Measurements from ENCODE around the gene ZNF747. TPM values are rescaled to one million over a fixed set of nuclear protein-coding genes. Genes with fewer than 3 reads are reported as not detected.

ZNF747 gene
- total RNA-seq, result 6.9 and 11.3 TPM in 2 replicates

DNA sequence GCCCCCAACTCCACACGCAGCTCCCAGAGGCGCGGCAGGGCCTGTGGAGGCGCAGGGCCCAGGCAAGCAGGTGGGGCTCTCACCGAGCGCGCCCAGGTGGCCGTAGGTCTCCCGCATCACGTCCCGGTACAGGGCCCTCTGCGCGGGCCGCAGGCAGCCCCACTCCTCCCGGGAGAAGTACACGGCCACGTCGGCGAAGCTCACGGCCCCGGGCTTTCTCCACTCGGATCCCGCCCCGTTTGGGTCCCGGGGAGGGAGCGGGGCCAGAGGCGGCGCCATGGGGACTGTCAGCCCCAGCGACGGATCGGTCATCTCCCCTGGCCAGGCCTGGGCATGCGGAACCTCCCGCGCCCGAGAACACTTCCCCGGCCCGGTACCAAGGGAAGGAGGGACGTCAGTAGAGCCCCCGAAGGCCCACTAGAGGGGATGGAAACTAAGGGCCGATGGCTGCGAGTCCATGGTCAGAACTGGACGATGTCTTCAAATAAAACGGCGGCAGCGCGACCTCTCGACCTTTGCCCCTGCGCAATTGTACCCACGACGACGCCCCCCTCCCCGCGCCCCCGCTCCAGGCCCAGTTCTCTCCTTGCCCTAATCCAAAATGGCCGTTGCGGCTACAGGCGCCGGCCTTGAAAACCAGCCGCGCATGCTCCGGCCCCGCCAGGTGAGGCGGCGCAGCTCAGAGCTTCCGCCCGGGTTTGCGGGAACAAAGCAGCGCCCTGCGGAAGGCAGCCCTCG lies at the start of gene ZNF747:
Gene ZNF747 (minus strand): TSS at position 491 of the 738 bp plus-strand sequence. CDS start 179 bp downstream, at position 312.

GRCh38 chr16:30571445-30572322 lies 37.0 kb upstream of the ZNF747 start, which contains the start of gene ZNF688:
ZNF688 (minus strand) TSS chr16:30571714; CDS start chr16:30571629, 85 bp downstream.

DNA sequence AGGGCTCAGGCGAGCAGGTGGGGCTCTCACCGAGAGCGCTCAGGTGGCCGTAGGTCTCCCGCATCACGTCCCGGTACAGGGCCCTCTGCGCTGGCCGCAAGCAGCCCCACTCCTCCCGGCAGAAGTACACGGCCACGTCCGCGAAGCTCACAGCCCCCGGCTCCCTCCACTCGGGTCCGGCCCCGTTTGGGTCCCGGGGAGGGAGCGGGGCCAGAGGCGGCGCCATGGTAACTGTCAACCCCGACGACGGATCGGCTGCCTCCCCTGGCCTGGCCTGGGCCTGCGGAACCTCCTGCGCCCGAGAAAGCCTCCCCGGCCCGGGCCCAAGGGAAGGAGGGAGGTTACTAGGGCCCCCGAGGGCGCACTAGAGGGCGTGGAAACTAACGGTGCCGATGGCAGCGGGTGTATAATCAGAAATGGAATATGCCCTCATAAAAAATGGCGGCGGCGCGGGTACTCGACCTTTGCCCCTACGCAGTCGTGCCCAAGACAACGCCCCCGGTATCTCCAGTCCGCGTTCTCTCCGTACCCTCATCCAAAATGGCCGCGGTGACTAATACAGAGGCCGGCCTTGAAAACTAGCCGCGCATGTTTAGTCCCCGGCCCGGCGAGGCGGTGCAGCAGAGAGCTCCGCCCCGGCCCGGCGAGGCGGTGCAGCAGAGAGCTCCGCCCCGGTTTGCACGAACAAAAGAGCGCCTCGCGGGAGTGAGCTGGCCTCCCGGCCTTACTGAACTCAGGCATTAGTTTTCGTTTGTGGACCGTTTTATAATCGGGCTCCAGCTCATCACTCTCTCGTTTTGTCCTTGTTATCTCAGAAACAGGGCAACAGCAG lies 23.5 kb upstream of the ZNF747 start, which contains the start of gene ZNF764:
Gene ZNF764 (minus strand): TSS at position 418 of the 832 bp plus-strand sequence. CDS start 192 bp downstream, at position 226.

DNA sequence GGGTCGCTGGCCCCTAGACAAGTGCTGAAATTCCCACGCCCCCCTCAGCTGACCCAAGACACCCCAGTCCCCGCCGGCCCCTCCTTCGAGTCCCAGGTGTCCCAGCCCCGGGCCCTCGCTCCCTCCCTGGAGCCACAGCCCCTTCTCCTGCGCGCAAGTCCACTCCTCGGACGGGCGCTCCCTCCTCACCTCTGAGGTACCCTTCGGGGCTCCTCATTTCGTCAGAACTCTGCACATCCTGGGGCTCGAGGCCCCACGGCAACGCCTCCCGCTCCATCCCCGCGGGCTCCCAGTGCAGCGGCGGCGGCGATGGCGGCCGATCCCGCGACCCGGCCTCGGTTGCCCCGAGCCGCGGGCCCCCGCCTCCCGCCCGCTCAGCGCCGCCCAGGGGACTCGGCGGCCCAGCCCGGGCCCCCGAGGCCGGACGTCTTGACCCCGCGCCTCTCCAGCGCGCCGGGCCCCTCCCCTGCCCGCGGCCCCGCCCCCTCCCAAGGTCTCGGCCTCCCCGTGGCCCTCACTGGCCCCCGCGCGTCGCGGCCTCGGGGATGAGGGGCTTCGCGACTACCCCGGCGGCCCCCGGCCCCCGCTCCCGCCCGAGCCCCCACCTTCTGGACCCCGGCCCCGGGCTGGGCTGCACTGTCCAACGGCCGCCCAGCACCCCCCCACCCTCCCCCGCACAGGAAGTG lies 8.4 kb downstream of the ZNF747 start, which contains the start of gene ZNF768:
Gene ZNF768 (minus strand): TSS at position 430 of the 686 bp plus-strand sequence. CDS start 153 bp downstream, at position 277.

Other genes starting within 250 kb of the ZNF747 start
- 42.4 and 48.6 TPM in 2 replicates for gene CD2BP2, start 179.6 kb downstream of the ZNF747 start, total RNA-seq
- gene TBC1D10B, start 164.4 kb downstream of the ZNF747 start, total RNA-seq, result 32.0 and 44.6 TPM in 2 replicates
- gene MYL11, start 160.1 kb downstream of the ZNF747 start, total RNA-seq, result not detected in 2 replicates
- gene SEPTIN1, start 152.3 kb downstream of the ZNF747 start, total RNA-seq, result not detected in 2 replicates
- 3.7 and 7.6 TPM in 2 replicates for gene ZNF48, start 139.4 kb downstream of the ZNF747 start, total RNA-seq
- gene ZNF771, start 127.3 kb downstream of the ZNF747 start, total RNA-seq, result 11.9 and 17.2 TPM in 2 replicates
- 14.6 and 19.8 TPM in 2 replicates for gene DCTPP1, start 104.8 kb downstream of the ZNF747 start, total RNA-seq
- 16.4 and 24.5 TPM in 2 replicates for gene SEPHS2, start 89.0 kb downstream of the ZNF747 start, total RNA-seq
- gene ITGAL, start 62.1 kb downstream of the ZNF747 start, total RNA-seq, result not detected in 2 replicates
- gene ZNF768, start 8.3 kb downstream of the ZNF747 start, total RNA-seq, result 23.6 and 24.8 TPM in 2 replicates
- 7.3 and 9.0 TPM in 2 replicates for gene ZNF764, start 23.5 kb upstream of the ZNF747 start, total RNA-seq
- 6.6 and 11.7 TPM in 2 replicates for gene ZNF688, start 36.9 kb upstream of the ZNF747 start, total RNA-seq
- 4.9 and 8.1 TPM in 2 replicates for gene ZNF785, start 50.8 kb upstream of the ZNF747 start, total RNA-seq
- gene ZNF689, start 75.5 kb upstream of the ZNF747 start, total RNA-seq, result 3.6 and 7.5 TPM in 2 replicates
- 5.0 and 12.6 TPM in 2 replicates for gene PRR14, start 116.1 kb upstream of the ZNF747 start, total RNA-seq
- gene FBRS, start 123.6 kb upstream of the ZNF747 start, total RNA-seq, result 17.8 and 19.7 TPM in 2 replicates
- gene SRCAP, start 164.3 kb upstream of the ZNF747 start, total RNA-seq, result 10.8 and 13.1 TPM in 2 replicates
- gene PHKG2, start 213.6 kb upstream of the ZNF747 start, total RNA-seq, result 14.4 and 18.3 TPM in 2 replicates
- 2.1 TPM in 1 of 2 replicates, not detected in the other for gene CFAP119, start 227.2 kb upstream of the ZNF747 start, total RNA-seq
- 56.7 and 58.8 TPM in 2 replicates for gene RNF40, start 227.5 kb upstream of the ZNF747 start, total RNA-seq

Data from cardiac atrium fibroblast (primary cell).